Neural progenitor cell (in vitro differentiated cells): ENCODE results near the gene GPR68. TPM values are rescaled to one million over a fixed set of nuclear protein-coding genes. Genes with fewer than 3 reads are reported as not detected.

Source experiments
- DNase-seq: peaks from one replicate; pipeline ENCODE4 v3.0.0-alpha.2; 2016; ENCODE audit warnings: low spot score
- H2AFZ ChIP-seq: fragments of 200-600 bp; sonication (generic); replicated peaks from 2 replicates; pipeline ENCODE4 v1.6.1; 2016; ENCODE audit warnings: antibody characterized with exemption
- H3F3A ChIP-seq: fragments of 200-600 bp; sonication (generic); 2 replicates; pipeline ENCODE4 v1.6.1; 2016; ENCODE audit warnings: antibody characterized with exemption, low read depth
- H3K27ac ChIP-seq: fragments of 200-600 bp; sonication (generic); 2 replicates; pipeline ENCODE4 v1.5.1; 2016; ENCODE audit warnings: mild to moderate bottlenecking
- H3K27me3 ChIP-seq: fragments of 200-600 bp; sonication (generic); 2 replicates; pipeline ENCODE4 v1.6.1; 2016; ENCODE audit warnings: mild to moderate bottlenecking, moderate library complexity
- H3K36me3 ChIP-seq: fragments of 200-600 bp; sonication (generic); 2 replicates; pipeline ENCODE4 v1.5.1; 2016
- H3K4me1 ChIP-seq: fragments of 200-600 bp; sonication (generic); 2 replicates; pipeline ENCODE4 v1.6.1; 2016; ENCODE audit warnings: mixed run types
- H3K4me2 ChIP-seq: fragments of 200-600 bp; sonication (generic); 2 replicates; pipeline ENCODE4 v1.6.1; 2016
- H3K4me3 ChIP-seq: fragments of 200-600 bp; sonication (generic); 2 replicates; pipeline ENCODE4 v1.5.1; 2016
- H3K79me2 ChIP-seq: fragments of 200-600 bp; sonication (generic); 2 replicates; pipeline ENCODE4 v1.6.1; 2016; ENCODE audit warnings: low read depth
- H3K9ac ChIP-seq: fragments of 200-600 bp; sonication (generic); 2 replicates; pipeline ENCODE4 v1.6.1; 2016
- H3K9me3 ChIP-seq: fragments of 200-600 bp; sonication (generic); 2 replicates; pipeline ENCODE4 v1.5.1; 2016; ENCODE audit warnings: low read depth
- H4K20me1 ChIP-seq: fragments of 200-600 bp; sonication (generic); 2 replicates; pipeline ENCODE4 v1.6.1; 2016; ENCODE audit warnings: low read depth
- H3K27ac Mint-ChIP-seq: 3 replicates; pipeline ENCODE4 v1.8.0; 2021; ENCODE audit warnings: mixed read lengths
- H3K27me3 Mint-ChIP-seq: 2 replicates; pipeline ENCODE4 v1.8.0; 2022; ENCODE audit warnings: low read depth, mild to moderate bottlenecking, inconsistent platforms, moderate library complexity, mixed read lengths; ENCODE audit not compliant: insufficient read depth
- H3K36me3 Mint-ChIP-seq: 3 replicates; pipeline ENCODE4 v1.8.0; 2021; ENCODE audit warnings: mixed read lengths
- H3K4me1 Mint-ChIP-seq: 3 replicates; pipeline ENCODE4 v1.8.0; 2021; ENCODE audit warnings: mixed read lengths
- H3K4me3 Mint-ChIP-seq: 3 replicates; pipeline ENCODE4 v1.8.0; 2021; ENCODE audit warnings: mild to moderate bottlenecking, moderate library complexity, mixed read lengths
- H3K9me3 Mint-ChIP-seq: 3 replicates; pipeline ENCODE4 v1.8.0; 2020; ENCODE audit warnings: mixed read lengths
- EZH2 ChIP-seq: fragments of 200-600 bp; sonication (generic); IDR thresholded peaks from 2 replicates; pipeline ENCODE4 v1.6.1; 2017; ENCODE audit warnings: antibody characterized with exemption, mild to moderate bottlenecking, moderate library complexity
- EZH2phosphoT487 ChIP-seq: fragments of 200-600 bp; sonication (generic); IDR thresholded peaks from 2 replicates; pipeline ENCODE4 v1.6.1; 2017; ENCODE audit warnings: antibody characterized with exemption
- total RNA-seq: library from RNA; depleted of rRNA; stranded (reverse); fragments of >200 nt; gene quantifications from 2 replicates; pipeline ENCODE4 v1.2.3, GENCODE V29; 2015; ENCODE audit warnings: low replicate concordance
- TF ChIP-seq, protein P1 (sequence below): fragments of 200-600 bp; sonication (generic); IDR thresholded peaks from 2 replicates; pipeline ENCODE4 v1.5.1; 2017; ENCODE audit warnings: antibody characterized with exemption, mild to moderate bottlenecking

The GPR68 gene
- total RNA-seq, 1 donor from 2014 or later, result not detected

DNA sequence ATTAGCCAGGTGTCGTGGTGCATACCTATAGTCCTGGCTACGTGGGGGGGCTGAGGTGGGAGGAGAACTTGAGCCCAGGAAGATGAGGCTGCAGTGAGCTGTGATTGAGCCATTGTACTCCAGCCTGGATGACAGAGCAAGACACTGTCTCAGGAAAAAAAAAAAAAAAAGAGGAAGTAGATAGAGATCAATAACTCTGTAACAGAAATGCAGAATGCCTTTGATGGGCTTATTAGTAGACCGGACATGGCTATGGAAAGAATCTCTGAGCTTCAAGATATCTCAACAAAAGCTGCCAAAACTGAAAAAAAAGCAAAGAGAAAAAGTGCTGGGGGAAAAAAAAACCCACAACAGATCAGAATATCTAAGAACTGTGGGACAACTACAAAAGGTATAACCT lies 37.5 kb downstream of the GPR68 start:
- H3K9me3 Mint-ChIP-seq, result peaks cover 7% of the 10 kb centered on the region
- peaks cover 40% of the 10 kb centered on the region for H3K36me3 Mint-ChIP-seq
- Histone ChIP-seq H3K79me2 (no peaks in the 10 kb centered on the region), H3K27me3 (no peaks in the 10 kb centered on the region), H3K9me3 (no peaks in the 10 kb centered on the region), H3K9ac (no peak overlapping the region), H3K27ac (no peak overlapping the region), H2AFZ (no peak overlapping the region), H3K4me3 (no peak overlapping the region), H3K36me3 (no peaks in the 10 kb centered on the region), H3F3A (peaks cover 13% of the 10 kb centered on the region), H3K4me2 (no peak overlapping the region), H3K4me1 (peaks cover 10% of the 10 kb centered on the region), H4K20me1 (no peaks in the 10 kb centered on the region)
- H3K27me3 Mint-ChIP-seq, result peaks cover 4% of the 10 kb centered on the region
- H3K27ac Mint-ChIP-seq, result no peak overlapping the region
- H3K4me1 Mint-ChIP-seq, result peaks cover 3% of the 10 kb centered on the region
- TF ChIP-seq, protein P1, sequence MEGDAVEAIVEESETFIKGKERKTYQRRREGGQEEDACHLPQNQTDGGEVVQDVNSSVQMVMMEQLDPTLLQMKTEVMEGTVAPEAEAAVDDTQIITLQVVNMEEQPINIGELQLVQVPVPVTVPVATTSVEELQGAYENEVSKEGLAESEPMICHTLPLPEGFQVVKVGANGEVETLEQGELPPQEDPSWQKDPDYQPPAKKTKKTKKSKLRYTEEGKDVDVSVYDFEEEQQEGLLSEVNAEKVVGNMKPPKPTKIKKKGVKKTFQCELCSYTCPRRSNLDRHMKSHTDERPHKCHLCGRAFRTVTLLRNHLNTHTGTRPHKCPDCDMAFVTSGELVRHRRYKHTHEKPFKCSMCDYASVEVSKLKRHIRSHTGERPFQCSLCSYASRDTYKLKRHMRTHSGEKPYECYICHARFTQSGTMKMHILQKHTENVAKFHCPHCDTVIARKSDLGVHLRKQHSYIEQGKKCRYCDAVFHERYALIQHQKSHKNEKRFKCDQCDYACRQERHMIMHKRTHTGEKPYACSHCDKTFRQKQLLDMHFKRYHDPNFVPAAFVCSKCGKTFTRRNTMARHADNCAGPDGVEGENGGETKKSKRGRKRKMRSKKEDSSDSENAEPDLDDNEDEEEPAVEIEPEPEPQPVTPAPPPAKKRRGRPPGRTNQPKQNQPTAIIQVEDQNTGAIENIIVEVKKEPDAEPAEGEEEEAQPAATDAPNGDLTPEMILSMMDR, result no peak
- TF ChIP-seq EZH2 (no peak), EZH2phosphoT487 (no peak)
- no peak for DNase-seq
- H3K4me3 Mint-ChIP-seq, result no peak overlapping the region

DNA sequence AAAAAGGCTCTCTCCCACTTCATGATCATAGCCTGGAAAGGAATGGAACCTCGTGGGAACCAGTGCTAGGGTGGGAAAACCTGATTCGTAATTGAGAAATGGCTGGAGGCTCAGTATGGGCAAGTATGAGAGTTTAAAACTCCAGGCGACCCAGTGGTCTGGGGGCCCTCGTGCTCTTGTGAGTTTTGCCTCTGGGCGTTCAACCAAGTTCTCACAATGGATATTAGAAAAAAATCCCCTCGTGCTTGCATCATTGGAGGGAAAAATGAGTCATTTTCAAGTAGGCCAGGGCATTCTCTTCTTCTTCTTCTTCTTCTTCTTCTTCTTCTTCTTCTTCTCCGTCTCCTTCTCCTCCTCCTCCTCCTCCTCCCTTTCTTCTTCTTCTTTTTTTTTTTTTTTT lies 39.0 kb downstream of the GPR68 start:
- no peak overlapping the region for H3K9ac ChIP-seq

DNA sequence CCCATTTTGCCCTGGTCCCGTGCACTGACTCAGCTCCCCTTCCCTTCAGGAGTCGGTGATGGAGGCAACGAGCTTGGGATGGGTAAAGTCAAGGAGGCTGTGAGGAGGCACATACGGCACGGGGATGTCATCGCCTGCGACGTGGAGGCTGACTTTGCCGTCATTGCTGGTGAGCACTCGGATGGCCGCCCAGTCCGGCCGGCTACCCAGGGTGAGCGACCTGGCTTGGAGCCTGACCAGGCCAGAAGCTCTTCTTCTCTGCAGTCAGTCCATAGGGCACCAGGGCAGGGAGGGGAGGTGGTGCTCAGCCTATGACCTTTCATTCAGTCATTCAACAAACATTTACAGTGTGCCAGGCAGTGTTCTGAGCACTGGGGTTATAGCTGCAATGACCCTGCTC lies 39.8 kb downstream of the GPR68 start:
- Histone ChIP-seq H3K79me2 (no peaks in the 10 kb centered on the region), H3K4me2 (no peak overlapping the region), H3K4me3 (no peak overlapping the region), H3K9me3 (no peaks in the 10 kb centered on the region), H3K27me3 (no peaks in the 10 kb centered on the region), H2AFZ (no peak overlapping the region), H3K27ac (no peak overlapping the region), H4K20me1 (no peaks in the 10 kb centered on the region), H3K9ac (no peak overlapping the region), H3F3A (peaks cover 24% of the 10 kb centered on the region), H3K4me1 (peaks cover 14% of the 10 kb centered on the region), H3K36me3 (peaks cover 4% of the 10 kb centered on the region)
- peaks cover 35% of the 10 kb centered on the region for H3K36me3 Mint-ChIP-seq
- no peak overlapping the region for H3K27ac Mint-ChIP-seq
- H3K4me1 Mint-ChIP-seq, result peaks cover 4% of the 10 kb centered on the region
- peaks cover 9% of the 10 kb centered on the region for H3K9me3 Mint-ChIP-seq
- H3K27me3 Mint-ChIP-seq, result peaks cover 8% of the 10 kb centered on the region
- TF ChIP-seq EZH2phosphoT487 (no peak), EZH2 (no peak)
- TF ChIP-seq, protein P1, result no peak
- peak overlapping the region; percentile 21 for H3K4me3 Mint-ChIP-seq
- no peak for DNase-seq

More for the DNA sequence above, 39.0 kb downstream of the GPR68 start:
- Histone ChIP-seq H3K79me2 (no peaks in the 10 kb centered on the region), H3K9me3 (no peaks in the 10 kb centered on the region), H3K4me3 (no peak overlapping the region), H3K27me3 (no peaks in the 10 kb centered on the region), H3F3A (peaks cover 24% of the 10 kb centered on the region), H4K20me1 (no peaks in the 10 kb centered on the region), H3K4me2 (no peak overlapping the region), H2AFZ (no peak overlapping the region), H3K27ac (no peak overlapping the region), H3K36me3 (no peaks in the 10 kb centered on the region), H3K4me1 (peaks cover 14% of the 10 kb centered on the region)
- Mint-ChIP-seq H3K36me3 (peaks cover 33% of the 10 kb centered on the region), H3K4me3 (no peak overlapping the region), H3K4me1 (peaks cover 3% of the 10 kb centered on the region), H3K9me3 (peaks cover 8% of the 10 kb centered on the region), H3K27me3 (peaks cover 8% of the 10 kb centered on the region), H3K27ac (no peak overlapping the region)
- DNase-seq, result no peak
- TF ChIP-seq EZH2 (no peak), EZH2phosphoT487 (no peak)
- TF ChIP-seq, protein P1, result no peak
